ENCODE data around the gene MAP3K2.

MAP3K2 gene

DNA sequence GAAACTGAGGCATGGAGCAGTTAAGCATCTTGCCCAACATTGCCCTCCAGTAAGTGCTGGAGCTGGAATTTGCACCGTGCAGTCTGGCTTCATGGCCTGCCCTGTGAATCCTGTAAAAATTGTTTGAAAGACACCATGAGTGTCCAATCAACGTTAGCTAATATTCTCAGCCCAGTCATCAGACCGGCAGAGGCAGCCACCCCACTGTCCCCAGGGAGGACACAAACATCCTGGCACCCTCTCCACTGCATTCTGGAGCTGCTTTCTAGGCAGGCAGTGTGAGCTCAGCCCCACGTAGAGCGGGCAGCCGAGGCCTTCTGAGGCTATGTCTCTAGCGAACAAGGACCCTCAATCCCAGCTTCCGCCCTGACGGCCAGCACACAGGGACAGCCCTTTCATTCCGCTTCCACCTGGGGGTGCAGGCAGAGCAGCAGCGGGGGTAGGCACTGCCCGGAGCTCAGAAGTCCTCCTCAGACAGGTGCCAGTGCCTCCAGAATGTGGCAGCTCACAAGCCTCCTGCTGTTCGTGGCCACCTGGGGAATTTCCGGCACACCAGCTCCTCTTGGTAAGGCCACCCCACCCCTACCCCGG, 31.8 kb upstream of the MAP3K2 start:
- TF ChIP-seq, protein P1, sequence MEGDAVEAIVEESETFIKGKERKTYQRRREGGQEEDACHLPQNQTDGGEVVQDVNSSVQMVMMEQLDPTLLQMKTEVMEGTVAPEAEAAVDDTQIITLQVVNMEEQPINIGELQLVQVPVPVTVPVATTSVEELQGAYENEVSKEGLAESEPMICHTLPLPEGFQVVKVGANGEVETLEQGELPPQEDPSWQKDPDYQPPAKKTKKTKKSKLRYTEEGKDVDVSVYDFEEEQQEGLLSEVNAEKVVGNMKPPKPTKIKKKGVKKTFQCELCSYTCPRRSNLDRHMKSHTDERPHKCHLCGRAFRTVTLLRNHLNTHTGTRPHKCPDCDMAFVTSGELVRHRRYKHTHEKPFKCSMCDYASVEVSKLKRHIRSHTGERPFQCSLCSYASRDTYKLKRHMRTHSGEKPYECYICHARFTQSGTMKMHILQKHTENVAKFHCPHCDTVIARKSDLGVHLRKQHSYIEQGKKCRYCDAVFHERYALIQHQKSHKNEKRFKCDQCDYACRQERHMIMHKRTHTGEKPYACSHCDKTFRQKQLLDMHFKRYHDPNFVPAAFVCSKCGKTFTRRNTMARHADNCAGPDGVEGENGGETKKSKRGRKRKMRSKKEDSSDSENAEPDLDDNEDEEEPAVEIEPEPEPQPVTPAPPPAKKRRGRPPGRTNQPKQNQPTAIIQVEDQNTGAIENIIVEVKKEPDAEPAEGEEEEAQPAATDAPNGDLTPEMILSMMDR (IDR thresholded peaks at IDR 0.05; ENCODE audit: low read depth, low read length): no peak

DNA sequence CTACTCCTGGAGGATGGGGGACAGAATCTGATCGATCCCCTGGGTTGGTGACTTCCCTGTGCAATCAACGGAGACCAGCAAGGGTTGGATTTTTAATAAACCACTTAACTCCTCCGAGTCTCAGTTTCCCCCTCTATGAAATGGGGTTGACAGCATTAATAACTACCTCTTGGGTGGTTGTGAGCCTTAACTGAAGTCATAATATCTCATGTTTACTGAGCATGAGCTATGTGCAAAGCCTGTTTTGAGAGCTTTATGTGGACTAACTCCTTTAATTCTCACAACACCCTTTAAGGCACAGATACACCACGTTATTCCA, 31.3 kb upstream of the MAP3K2 start:
- TF ChIP-seq, protein P1 (IDR thresholded peaks at IDR 0.05; ENCODE audit: low read depth, low read length): no peak
- H3K4me3 ChIP-seq (ENCODE audit: low read depth, low read length): no peak overlapping the region

More for the DNA sequence above, 31.8 kb upstream of the MAP3K2 start:
- no peak overlapping the region for H3K4me3 ChIP-seq (ENCODE audit: low read depth, low read length)

DNA sequence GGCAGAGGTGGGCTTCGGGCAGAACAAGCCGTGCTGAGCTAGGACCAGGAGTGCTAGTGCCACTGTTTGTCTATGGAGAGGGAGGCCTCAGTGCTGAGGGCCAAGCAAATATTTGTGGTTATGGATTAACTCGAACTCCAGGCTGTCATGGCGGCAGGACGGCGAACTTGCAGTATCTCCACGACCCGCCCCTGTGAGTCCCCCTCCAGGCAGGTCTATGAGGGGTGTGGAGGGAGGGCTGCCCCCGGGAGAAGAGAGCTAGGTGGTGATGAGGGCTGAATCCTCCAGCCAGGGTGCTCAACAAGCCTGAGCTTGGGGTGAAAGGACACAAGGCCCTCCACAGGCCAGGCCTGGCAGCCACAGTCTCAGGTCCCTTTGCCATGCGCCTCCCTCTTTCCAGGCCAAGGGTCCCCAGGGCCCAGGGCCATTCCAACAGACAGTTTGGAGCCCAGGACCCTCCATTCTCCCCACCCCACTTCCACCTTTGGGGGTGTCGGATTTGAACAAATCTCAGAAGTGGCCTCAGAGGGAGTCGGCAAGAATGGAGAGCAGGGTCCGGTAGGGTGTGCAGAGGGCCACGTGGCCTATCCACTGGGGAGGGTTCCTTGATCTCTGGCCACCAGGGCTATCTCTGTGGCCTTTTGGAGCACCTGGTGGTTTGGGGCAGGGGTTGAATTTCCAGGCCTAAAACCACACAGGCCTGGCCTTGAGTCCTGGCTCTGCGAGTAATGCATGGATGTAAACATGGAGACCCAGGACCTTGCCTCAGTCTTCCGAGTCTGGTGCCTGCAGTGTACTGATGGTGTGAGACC, 30.7 kb upstream of the MAP3K2 start, which contains the start of gene PROC:
Gene PROC, plus strand, starts transcription at position 128 of the 812 bp plus-strand sequence. CDS start 1,516 bp downstream, outside the sequence.
- TF ChIP-seq, protein P1 (IDR thresholded peaks at IDR 0.05; ENCODE audit: low read depth, low read length): no peak
- H3K4me3 ChIP-seq (ENCODE audit: low read depth, low read length): no peak within 1 kb of the TSS

GRCh38 chr2:127417406-127417805, 29.6 kb upstream of the MAP3K2 start:
- TF ChIP-seq, protein P1 (IDR thresholded peaks at IDR 0.05; ENCODE audit: low read depth, low read length): no peak
- no peak overlapping the region for H3K4me3 ChIP-seq (ENCODE audit: low read depth, low read length)

DNA sequence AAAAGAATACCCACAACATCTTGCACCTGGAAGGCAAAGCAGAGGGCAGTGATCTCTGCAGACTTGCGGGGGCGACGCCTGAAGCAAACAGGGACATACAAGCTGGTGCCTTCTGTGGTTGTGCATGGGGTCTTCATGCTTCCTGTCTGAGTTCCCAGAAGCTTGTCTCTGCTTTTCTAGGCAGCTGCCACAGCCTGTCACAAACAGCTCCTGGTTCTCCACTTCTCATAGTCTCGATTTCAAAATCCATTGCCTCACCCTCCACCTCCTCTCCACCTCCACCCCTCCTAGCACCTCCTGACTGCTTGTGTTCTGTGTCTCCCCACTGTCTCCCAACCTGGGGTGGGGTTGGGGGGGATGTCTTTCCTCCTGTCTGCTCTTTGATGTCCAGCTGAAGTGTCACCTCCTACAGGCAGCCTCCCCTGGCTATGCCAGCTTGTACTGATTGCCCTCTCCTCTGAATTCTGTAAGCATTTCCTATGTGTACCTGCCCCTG, 28.8 kb upstream of the MAP3K2 start:
- TF ChIP-seq, protein P1 (IDR thresholded peaks at IDR 0.05; ENCODE audit: low read depth, low read length): no peak
- H3K4me3 ChIP-seq (ENCODE audit: low read depth, low read length): no peak overlapping the region

DNA sequence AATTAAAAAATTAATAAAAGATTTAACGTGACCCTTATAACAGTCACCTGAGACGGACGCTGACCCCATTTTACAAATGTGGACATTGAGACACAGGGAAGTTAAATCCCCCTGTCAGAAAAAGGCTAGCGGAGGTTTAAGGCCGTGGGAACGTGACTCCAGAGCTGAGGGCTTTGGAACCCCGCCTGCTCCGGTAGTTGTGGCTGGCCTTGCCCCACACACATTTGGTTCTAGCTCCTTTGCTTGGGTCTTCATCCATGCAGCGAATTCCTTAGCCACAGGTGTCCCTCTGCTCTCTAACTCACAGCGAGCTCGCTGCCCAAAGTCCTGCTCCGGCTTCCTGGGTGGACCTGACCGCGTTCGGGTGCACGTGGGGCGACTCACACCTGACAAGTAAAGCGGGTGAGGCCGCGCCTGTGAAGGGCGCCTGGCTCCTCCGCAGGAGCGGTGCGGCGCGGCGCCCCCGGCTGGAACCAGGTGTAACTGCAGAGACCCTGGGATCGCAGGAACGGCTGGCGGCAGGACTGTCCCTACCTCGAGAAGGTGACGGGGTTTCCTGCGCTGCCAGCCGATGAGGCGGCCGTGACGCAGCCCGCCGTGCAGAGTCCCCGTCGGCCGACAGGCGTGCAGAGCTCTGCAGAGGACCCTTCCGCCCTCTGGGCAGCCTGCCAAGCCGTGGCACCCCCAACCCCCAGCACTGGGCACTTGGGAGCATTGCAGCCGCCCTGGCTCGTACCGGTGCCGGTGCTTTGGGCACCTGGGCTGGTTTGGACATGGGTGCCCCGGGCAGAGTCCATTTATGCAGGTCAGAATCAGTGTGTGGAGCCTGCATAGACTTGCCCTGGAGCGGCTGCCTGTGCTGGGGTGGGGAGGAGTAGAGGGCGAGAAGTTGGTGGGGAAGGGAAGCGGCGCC, 28.1 kb upstream of the MAP3K2 start:
- H3K4me3 ChIP-seq (ENCODE audit: low read depth, low read length): no peak overlapping the region
- TF ChIP-seq, protein P1 (IDR thresholded peaks at IDR 0.05; ENCODE audit: low read depth, low read length): no peak

All from WI38 (cell line).